Measurements from ENCODE around the gene COL11A1. TPM values are rescaled to one million over a fixed set of nuclear protein-coding genes. Genes with fewer than 3 reads are reported as not detected.

Gene COL11A1
- total RNA-seq, 1 experiment from 2014 or later, result 0.05 TPM

DNA sequence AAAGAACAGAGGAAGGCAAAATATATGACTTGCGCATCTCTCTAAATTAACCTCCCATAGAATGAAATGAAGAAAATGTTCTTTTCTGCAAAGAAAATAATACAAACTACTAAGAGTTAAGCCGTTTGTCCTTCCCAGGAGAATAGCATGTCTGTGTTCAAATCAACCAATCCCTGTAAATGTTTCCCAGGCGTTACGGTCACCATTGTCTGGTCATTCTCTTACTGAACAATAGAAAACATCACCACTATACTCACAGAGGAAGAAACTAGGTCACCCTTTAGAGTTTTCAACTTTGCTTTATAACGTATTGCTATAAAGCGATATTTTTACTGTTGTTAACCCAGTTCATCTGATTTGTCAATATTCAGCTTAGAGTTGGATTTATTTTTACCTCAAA lies 34.1 kb downstream of the COL11A1 start:
- Histone ChIP-seq H2AFZ (ENCODE audit: low read depth, low read length, poor library complexity, severe bottlenecking) (no peak overlapping the region), H3K27ac (ENCODE audit: low read depth, low read length) (no peak overlapping the region), H3K4me3 (replicated peaks in 1 of 2; ENCODE audit: low read depth in 1 of 2, low read length in 2 of 2) (no peak overlapping the region), H3K36me3 (ENCODE audit: control insufficient read depth in 1 of 2, insufficient read depth in 2 of 2, low read length in 2 of 2) (no peaks in the 10 kb centered on the region), H3K27me3 (ENCODE audit: insufficient read depth, low read length) (no peaks in the 10 kb centered on the region), H3K4me1 (ENCODE audit: control insufficient read depth in 1 of 2, insufficient read depth in 2 of 2, low read length in 2 of 2) (no peaks in the 10 kb centered on the region), H3K9me2 (ENCODE audit: insufficient read depth) (no peaks in the 10 kb centered on the region), H3K9ac (ENCODE audit: low read length) (no peak overlapping the region), H3K79me2 (ENCODE audit: insufficient read depth, low read length) (no peaks in the 10 kb centered on the region), H3K4me2 (ENCODE audit: low read length) (no peak overlapping the region), H3K9me3 (ENCODE audit: control insufficient read depth in 1 of 2, insufficient read depth in 1 of 2, low read depth in 1 of 2, low read length in 2 of 2) (no peaks in the 10 kb centered on the region), H4K20me1 (ENCODE audit: insufficient read depth) (no peaks in the 10 kb centered on the region)
- no peak for ATAC-seq
- RAD21 ChIA-PET (ENCODE audit: low non-redundant PET in 1 of 2, low total read pairs in 2 of 2, uncharacterized antibody in 2 of 2, unreplicated experiment in 2 of 2), result no interaction called here
- CTCF ChIA-PET, result no interaction called here
- BruUV-seq (replicated peaks), result no TSS peak
- intact Hi-C loops (cut with micrococcal nuclease), result no loop called here
- no peak for DNase-seq (ENCODE audit: low read depth, low spot score)
- POLR2A ChIA-PET, result no interaction called here
- TF ChIP-seq TCF7L2 (IDR thresholded peaks at IDR 0.05; ENCODE audit: borderline replicate concordance, extremely low read depth, insufficient read depth, insufficient read length) (no peak), YY1 (IDR thresholded peaks at IDR 0.05; ENCODE audit: extremely low read depth, insufficient replicate concordance, low read depth, low read length) (no peak), POLR2AphosphoS5 (IDR thresholded peaks at IDR 0.05; ENCODE audit: low read depth, low read length) (no peak), EZH2 (IDR thresholded peaks at IDR 0.05) (no peak)
- TF ChIP-seq, protein P1, sequence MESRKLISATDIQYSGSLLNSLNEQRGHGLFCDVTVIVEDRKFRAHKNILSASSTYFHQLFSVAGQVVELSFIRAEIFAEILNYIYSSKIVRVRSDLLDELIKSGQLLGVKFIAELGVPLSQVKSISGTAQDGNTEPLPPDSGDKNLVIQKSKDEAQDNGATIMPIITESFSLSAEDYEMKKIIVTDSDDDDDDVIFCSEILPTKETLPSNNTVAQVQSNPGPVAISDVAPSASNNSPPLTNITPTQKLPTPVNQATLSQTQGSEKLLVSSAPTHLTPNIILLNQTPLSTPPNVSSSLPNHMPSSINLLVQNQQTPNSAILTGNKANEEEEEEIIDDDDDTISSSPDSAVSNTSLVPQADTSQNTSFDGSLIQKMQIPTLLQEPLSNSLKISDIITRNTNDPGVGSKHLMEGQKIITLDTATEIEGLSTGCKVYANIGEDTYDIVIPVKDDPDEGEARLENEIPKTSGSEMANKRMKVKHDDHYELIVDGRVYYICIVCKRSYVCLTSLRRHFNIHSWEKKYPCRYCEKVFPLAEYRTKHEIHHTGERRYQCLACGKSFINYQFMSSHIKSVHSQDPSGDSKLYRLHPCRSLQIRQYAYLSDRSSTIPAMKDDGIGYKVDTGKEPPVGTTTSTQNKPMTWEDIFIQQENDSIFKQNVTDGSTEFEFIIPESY (IDR thresholded peaks at IDR 0.05; ENCODE audit: extremely low read depth, insufficient replicate concordance, low read length), result no peak

DNA sequence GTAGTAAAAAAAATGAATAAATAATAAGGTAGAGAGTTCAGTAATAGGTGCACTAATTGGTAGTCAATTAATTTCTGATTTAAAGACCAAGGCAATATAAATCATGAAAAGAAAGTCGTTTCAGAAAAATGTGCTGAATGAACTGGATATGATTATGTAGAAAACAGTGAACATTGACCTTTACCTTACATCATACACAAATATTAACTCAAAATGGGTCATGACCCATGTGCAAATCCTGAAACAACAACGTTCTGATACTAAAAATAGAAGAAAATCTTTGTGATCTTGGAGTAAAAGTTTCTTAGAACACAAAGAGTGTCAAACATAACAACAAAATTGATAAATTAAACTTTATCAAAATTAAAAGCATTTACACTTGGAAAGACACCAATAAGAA lies 39.1 kb downstream of the COL11A1 start:
- Histone ChIP-seq H3K36me3 (ENCODE audit: control insufficient read depth in 1 of 2, insufficient read depth in 2 of 2, low read length in 2 of 2) (no peaks in the 10 kb centered on the region), H3K79me2 (ENCODE audit: insufficient read depth, low read length) (no peaks in the 10 kb centered on the region), H3K9me2 (ENCODE audit: insufficient read depth) (no peaks in the 10 kb centered on the region), H3K9me3 (ENCODE audit: control insufficient read depth in 1 of 2, insufficient read depth in 1 of 2, low read depth in 1 of 2, low read length in 2 of 2) (no peaks in the 10 kb centered on the region), H3K9ac (ENCODE audit: low read length) (no peak overlapping the region), H3K4me1 (ENCODE audit: control insufficient read depth in 1 of 2, insufficient read depth in 2 of 2, low read length in 2 of 2) (no peaks in the 10 kb centered on the region), H3K4me3 (replicated peaks in 1 of 2; ENCODE audit: low read depth in 1 of 2, low read length in 2 of 2) (no peak overlapping the region), H2AFZ (ENCODE audit: low read depth, low read length, poor library complexity, severe bottlenecking) (no peak overlapping the region), H3K27ac (ENCODE audit: low read depth, low read length) (no peak overlapping the region), H4K20me1 (ENCODE audit: insufficient read depth) (no peaks in the 10 kb centered on the region), H3K4me2 (ENCODE audit: low read length) (no peak overlapping the region), H3K27me3 (ENCODE audit: insufficient read depth, low read length) (no peaks in the 10 kb centered on the region)
- RAD21 ChIA-PET (ENCODE audit: low non-redundant PET in 1 of 2, low total read pairs in 2 of 2, uncharacterized antibody in 2 of 2, unreplicated experiment in 2 of 2), result no interaction called here
- intact Hi-C loops (cut with micrococcal nuclease), result no loop called here
- ATAC-seq (no peak), DNase-seq (ENCODE audit: low read depth, low spot score) (no peak)
- POLR2A ChIA-PET, result no interaction called here
- BruUV-seq (replicated peaks), result no TSS peak
- CTCF ChIA-PET, result no interaction called here
- TF ChIP-seq, protein P1 (IDR thresholded peaks at IDR 0.05; ENCODE audit: extremely low read depth, insufficient replicate concordance, low read length), result no peak
- TF ChIP-seq SIN3A (IDR thresholded peaks at IDR 0.05; ENCODE audit: low read depth), result no peak
- TF ChIP-seq RAD21 (IDR thresholded peaks at IDR 0.05; ENCODE audit: low read depth), result no peak
- no peak for TF ChIP-seq EZH2phosphoT487 (IDR thresholded peaks at IDR 0.05; ENCODE audit: borderline replicate concordance)
- TF ChIP-seq CBX3 (IDR thresholded peaks at IDR 0.05; ENCODE audit: low read depth), result no peak
- no peak for TF ChIP-seq YY1 (IDR thresholded peaks at IDR 0.05; ENCODE audit: extremely low read depth, insufficient replicate concordance, low read depth, low read length)
- no peak for TF ChIP-seq POLR2A (IDR thresholded peaks at IDR 0.05; ENCODE audit: borderline replicate concordance, extremely low read depth, insufficient read depth, insufficient read length)
- TF ChIP-seq, protein P2, sequence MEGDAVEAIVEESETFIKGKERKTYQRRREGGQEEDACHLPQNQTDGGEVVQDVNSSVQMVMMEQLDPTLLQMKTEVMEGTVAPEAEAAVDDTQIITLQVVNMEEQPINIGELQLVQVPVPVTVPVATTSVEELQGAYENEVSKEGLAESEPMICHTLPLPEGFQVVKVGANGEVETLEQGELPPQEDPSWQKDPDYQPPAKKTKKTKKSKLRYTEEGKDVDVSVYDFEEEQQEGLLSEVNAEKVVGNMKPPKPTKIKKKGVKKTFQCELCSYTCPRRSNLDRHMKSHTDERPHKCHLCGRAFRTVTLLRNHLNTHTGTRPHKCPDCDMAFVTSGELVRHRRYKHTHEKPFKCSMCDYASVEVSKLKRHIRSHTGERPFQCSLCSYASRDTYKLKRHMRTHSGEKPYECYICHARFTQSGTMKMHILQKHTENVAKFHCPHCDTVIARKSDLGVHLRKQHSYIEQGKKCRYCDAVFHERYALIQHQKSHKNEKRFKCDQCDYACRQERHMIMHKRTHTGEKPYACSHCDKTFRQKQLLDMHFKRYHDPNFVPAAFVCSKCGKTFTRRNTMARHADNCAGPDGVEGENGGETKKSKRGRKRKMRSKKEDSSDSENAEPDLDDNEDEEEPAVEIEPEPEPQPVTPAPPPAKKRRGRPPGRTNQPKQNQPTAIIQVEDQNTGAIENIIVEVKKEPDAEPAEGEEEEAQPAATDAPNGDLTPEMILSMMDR (IDR thresholded peaks at IDR 0.05 in 2 of 3, conservative IDR thresholded peaks at IDR 0.05 in 1 of 3; ENCODE audit: borderline replicate concordance in 1 of 3, insufficient read depth in 1 of 3, low read depth in 2 of 3, low read length in 2 of 3), result no peak
- TF ChIP-seq, protein P3, sequence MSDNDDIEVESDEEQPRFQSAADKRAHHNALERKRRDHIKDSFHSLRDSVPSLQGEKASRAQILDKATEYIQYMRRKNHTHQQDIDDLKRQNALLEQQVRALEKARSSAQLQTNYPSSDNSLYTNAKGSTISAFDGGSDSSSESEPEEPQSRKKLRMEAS (IDR thresholded peaks at IDR 0.05), result no peak
- no peak for TF ChIP-seq EGR1 (IDR thresholded peaks at IDR 0.05; ENCODE audit: low read depth)
- no peak for TF ChIP-seq ELF1 (IDR thresholded peaks at IDR 0.05; ENCODE audit: borderline replicate concordance, low read depth)
